NK-92 (cell line): Measurements from ENCODE around the gene PDE11A.

Source experiments
- DNase-seq: peaks from one replicate; lab custom pipeline; 2025; ENCODE audit not compliant: unreplicated experiment; lab: John Stamatoyannopoulos, UW

Gene PDE11A

DNA sequence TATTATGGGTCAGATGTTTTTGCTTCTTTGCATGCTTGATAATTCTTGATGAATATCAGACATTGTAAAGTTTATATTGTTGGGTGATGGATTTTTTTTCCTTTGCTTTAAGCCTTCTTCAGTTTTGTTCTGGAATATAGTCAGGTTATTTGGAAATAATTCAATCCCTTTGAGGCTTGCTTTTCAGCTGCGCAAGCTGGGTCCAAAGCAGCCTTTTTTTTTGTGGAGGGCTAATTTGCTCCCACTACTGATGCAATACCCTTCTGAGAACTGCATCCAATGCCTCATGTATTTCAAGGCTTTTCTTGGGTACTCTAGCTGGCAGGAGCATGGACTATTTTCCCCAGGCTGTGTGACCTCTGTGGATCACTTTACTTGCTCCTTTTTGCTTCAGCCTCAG, 434.1 kb downstream of the PDE11A start:
- no peak for DNase-seq

- DNase-seq = no peak
Measured at GRCh38 chr2:177636672-177637071, 435.9 kb downstream of the PDE11A start.

- DNase-seq = no peak
Measured at GRCh38 chr2:177635696-177636095, 436.9 kb downstream of the PDE11A start.

- no peak for DNase-seq
Measured at GRCh38 chr2:177633910-177634294, 438.7 kb downstream of the PDE11A start.

GRCh38 chr2:177633111-177633510, 439.5 kb downstream of the PDE11A start:
- no peak for DNase-seq

DNA sequence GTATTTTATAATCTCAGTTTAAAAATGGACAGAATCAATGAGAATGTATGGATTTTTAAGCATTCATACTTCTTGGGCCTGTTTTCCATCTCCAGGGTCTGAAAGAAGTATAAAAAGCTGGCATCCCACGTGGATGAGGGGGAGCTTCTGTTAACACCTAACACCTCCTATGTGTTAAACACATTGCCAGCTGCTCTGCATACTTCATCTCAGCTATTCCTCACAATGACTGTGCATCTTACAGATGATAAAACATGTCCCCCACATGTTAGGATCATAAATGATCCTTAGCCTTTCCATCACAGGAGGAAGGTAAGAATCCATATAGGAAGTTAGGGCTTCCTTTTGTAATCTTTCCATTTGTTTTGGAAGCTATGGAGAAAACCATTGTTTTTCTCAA, 440.9 kb downstream of the PDE11A start:
- DNase-seq = no peak

DNA sequence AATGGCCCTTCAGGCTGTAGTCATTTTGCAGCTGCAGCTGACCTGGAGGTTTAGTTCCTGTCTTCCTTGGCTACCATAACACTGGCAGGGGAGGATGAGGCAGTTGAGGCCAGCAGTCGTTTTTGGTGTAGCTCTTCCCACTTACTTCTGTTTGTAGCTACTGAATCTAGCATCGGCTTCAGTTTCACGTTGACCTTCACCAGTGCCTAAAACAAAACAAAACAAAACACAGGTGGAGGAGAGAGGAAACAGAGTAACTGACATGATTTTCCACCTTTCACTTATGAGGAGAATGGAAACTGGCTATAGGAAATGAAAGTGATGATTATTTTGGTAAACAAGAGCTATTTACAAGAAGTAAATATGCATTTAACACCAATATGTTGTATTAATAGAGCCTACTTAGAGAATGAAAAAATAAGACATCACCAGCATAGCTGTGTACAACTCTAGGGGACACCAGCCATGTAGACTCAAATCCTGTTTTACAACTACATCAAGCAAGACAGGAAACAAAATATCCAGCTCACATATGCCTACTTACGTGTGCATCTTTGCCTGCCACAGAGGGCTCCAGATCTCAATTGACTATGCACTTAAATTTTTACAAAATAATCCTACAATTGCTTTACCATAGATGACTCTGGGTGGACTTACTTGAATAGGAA, 443.1 kb downstream of the PDE11A start:
- DNase-seq = no peak

- no peak for DNase-seq
Measured at GRCh38 chr2:177628831-177629230, 443.7 kb downstream of the PDE11A start.

- no peak for DNase-seq
Measured at GRCh38 chr2:177625744-177626650, 446.6 kb downstream of the PDE11A start.

DNA sequence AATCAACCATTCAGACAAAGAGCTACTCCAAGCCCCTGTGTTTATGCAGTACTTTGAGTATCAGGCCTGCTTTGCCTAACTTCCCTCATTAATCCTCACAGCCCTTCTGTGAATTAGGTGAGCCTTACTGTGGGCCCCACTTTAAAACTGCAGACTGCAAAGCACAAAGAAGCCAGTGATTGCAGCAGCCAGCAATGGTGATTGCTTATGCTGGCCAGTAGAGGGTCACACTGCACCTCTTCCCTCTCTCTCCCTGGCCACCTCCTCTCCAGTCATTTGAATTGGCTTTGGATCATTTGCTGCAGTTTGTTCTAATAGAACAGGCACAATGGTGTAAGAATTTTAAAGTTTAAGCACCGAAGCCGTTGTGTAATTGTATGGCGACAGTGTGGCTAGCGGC, 450.1 kb downstream of the PDE11A start:
- DNase-seq = no peak

DNA sequence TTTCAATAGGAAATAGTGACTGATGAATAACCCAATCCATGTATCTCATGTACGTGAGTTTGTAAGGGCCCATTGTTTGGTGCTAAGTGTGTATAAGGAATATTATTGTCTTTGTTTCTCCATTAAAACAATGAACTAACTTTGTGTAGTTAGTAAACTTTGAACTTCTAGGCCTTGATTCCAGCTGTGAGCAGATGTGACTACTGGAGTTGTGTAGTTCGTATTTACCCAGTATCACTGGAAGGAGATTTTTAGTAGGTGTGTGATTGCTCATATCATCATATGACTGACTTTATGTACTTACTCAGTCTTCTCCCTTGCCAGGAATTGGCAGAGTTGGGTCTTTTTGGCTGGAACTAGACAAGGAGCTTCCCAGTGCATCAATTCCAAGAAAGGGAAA, 452.6 kb downstream of the PDE11A start:
- DNase-seq = no peak

- DNase-seq = no peak
Measured at GRCh38 chr2:177619461-177619860, 453.1 kb downstream of the PDE11A start.

DNA sequence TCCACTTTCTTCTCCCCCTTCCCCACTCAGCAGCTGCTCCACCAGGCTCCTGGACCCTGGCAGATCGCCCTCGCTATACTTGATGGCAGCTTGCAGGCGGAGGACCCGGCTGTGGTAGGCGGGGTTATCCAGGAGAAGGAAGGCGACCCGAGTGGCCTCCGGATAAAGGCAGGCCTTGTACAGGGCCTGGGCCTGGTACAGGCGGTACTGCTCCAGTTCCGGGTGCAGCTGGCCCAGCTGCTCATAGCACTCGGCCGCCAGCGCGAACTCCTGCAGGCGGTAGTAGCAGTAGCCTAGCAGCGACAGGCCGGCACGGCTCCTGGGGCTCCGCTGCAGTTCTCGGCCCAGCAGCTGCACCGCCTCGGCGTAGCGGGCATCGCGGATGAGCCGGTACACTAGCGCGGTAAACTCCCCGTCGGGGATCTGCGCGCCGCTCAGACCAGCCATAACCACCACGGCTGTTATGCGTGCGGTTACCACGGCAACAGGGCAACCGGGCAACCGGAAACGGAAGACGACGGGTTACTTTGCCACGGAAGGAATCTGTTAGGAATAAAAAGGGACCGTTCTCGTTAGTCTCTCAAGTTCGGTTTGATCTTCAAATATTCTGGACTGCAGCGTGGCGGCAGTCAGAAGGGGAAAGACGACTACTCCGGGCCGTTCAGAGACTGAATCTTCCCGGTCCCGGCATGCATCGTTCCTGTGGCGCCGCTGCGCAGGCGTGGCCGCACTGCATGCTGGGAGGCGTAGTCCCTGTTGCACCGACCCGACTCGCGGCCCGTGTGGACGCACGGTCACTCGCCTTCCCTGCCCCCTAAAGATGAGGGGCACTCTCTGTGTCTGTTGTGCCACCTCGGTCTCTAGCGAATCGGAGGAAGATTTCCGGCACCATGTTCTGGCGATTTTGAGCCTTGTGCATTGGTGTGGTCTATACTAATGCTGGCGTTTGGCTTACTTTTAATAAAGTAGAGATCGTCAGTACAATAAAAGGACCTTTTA, 454.0 kb downstream of the PDE11A start:
- peak; percentile 60 for DNase-seq

GRCh38 chr2:177617849-177618248, 454.7 kb downstream of the PDE11A start:
- no peak for DNase-seq

DNA sequence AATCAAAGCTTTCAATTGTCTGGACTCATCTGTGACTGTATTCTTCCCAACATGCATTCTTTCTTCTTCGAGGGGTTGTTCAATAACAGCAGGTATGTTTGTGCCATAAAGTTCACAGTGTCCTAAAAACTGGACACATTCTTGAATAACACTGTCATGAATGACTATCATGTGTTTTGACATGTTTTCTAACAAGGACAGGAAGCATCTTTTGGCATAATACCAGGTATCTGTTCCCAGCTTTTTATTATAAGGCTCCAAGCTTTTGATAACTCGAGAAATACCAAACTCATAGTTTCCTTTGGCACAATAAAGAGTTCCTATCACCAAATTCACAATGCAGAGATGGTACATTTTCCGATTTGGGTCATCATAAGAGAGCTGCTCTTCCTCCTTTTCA, 455.8 kb downstream of the PDE11A start:
- no peak for DNase-seq

- DNase-seq = no peak
Measured at GRCh38 chr2:177616066-177616465, 456.5 kb downstream of the PDE11A start.

DNA sequence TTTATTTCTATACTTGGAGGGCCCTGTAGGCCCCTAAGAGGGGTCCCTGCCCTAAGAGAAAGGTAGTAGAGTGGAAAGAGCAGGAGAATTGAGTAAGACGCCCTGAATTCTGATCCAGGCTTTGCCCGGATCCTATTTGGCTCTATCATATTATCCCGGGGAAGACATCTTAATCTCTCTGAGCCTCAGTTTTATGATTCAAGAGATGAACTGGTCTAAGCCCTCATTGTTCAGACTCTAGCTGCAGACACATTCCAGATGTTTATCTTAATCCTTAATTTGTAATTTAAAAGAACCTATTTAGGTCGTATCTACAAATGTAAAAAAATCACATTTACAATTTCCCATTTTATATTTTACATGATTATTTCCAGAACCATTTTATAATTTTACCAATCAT, 459.9 kb downstream of the PDE11A start:
- DNase-seq = no peak

DNA sequence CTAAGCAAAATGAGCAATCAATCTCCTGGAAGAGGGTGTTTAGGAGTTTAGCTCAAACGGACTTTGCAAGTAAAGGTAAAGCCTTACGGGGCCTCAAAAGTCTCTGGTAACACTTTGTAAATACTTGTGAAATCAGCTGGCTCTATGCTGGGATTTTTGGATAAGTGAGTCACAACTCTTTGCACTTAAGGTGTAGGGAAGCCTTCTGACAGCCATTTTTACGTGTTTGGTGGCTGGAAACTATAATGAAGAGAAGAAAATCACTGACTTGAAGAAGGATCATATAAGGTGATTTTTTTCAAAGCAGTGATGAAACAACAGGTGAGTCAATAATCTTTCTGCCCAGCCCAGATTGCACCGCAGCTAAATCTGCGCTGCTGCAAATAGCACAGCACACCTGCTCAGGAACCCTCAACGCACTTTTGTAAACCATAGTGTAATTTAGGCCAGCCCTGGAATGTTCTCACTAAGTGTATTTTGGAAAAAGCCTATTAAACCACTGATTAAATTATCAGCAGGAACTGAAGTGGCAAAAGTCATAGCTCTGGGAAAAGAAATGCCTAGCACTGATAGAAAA, 461.2 kb downstream of the PDE11A start:
- DNase-seq = no peak

DNA sequence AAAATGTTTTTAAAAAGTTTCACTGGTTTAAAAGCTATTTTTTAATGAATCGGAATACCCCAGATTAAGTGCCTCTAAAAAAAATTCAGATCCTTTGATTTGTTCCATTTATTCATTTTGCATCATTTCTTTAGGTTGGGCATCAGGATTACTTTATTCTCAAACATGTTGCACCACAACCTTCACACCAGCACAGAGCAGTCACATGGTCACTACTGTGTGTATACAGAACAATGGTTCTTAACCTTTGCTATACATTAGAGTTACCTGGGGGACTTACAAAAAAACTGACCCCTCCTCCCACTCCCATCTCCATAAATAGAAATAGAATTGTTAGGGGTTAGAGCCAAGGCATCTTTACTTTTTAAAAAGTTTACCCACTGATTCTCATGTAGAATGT, 461.8 kb downstream of the PDE11A start:
- DNase-seq = no peak

GRCh38 chr2:177606636-177607035, 465.9 kb downstream of the PDE11A start:
- no peak for DNase-seq
